Measurements from ENCODE around the gene SBK3.

The SBK3 gene

GRCh38 chr19:55545443-55545842 is at the start of gene SBK3:
Gene SBK3 (minus strand): TSS chr19:55545543. CDS start chr19:55545543, 0 bp downstream.
- Histone ChIP-seq H3K27ac (peak within 1 kb of the TSS; percentile 95), H3K27me3 (no peaks in the 10 kb centered on the region), H3K9ac (peak within 1 kb of the TSS; percentile 81), H3K4me2 (peak within 1 kb of the TSS; percentile 85), H3K4me3 (peak within 1 kb of the TSS; percentile 47; the same call in 1 of the 2 replicates), H3K4me1 (peaks cover 61% of the 10 kb centered on the region), H3K36me3 (no peaks in the 10 kb centered on the region), H3K9me3 (no peaks in the 10 kb centered on the region), H4K20me1 (no peaks in the 10 kb centered on the region)
- no peak for TF ChIP-seq Cebpa-rat (IDR thresholded peaks at IDR 0.05)

- Histone ChIP-seq H3K4me2 (no peak overlapping the region), H3K27ac (no peak overlapping the region), H3K9me3 (peaks cover 14% of the 10 kb centered on the region; the same call in 1 of the 2 replicates), H3K4me1 (peaks cover 6% of the 10 kb centered on the region), H4K20me1 (no peaks in the 10 kb centered on the region), H3K9ac (no peak overlapping the region), H3K4me3 (no peak overlapping the region), H3K27me3 (no peaks in the 10 kb centered on the region), H3K36me3 (peaks cover 70% of the 10 kb centered on the region)
- no peak for TF ChIP-seq Cebpa-rat (IDR thresholded peaks at IDR 0.05)
Measured at GRCh38 chr19:55593096-55593772, 47.9 kb upstream of the SBK3 start.

- Histone ChIP-seq H3K27ac (no peak overlapping the region), H3K9me3 (peaks cover 14% of the 10 kb centered on the region; the same call in 1 of the 2 replicates), H3K36me3 (peaks cover 63% of the 10 kb centered on the region), H3K9ac (no peak overlapping the region), H4K20me1 (no peaks in the 10 kb centered on the region), H3K27me3 (no peaks in the 10 kb centered on the region), H3K4me3 (no peak overlapping the region), H3K4me2 (no peak overlapping the region), H3K4me1 (peaks cover 9% of the 10 kb centered on the region)
- no peak for TF ChIP-seq Cebpa-rat (IDR thresholded peaks at IDR 0.05)
Measured at GRCh38 chr19:55592391-55593090, 47.2 kb upstream of the SBK3 start.

- Histone ChIP-seq H3K27ac (no peak overlapping the region), H3K4me3 (no peak overlapping the region), H3K4me1 (peaks cover 18% of the 10 kb centered on the region), H3K27me3 (no peaks in the 10 kb centered on the region), H3K4me2 (no peak overlapping the region), H3K9ac (no peak overlapping the region), H3K9me3 (peaks cover 14% of the 10 kb centered on the region; the same call in 1 of the 2 replicates), H3K36me3 (peaks cover 54% of the 10 kb centered on the region), H4K20me1 (no peaks in the 10 kb centered on the region)
- no peak for TF ChIP-seq Cebpa-rat (IDR thresholded peaks at IDR 0.05)
Measured at GRCh38 chr19:55591555-55591954, 46.2 kb upstream of the SBK3 start.

- peaks cover 7% of the 10 kb centered on the region; the same call in 1 of the 2 replicates for H3K9me3 ChIP-seq
- H3K4me2 ChIP-seq: no peak overlapping the region
- H3K36me3 ChIP-seq: peaks cover 44% of the 10 kb centered on the region
- no peak overlapping the region for H3K4me3 ChIP-seq
- H3K27ac ChIP-seq: no peak overlapping the region
- no peak overlapping the region for H3K9ac ChIP-seq
- peaks cover 26% of the 10 kb centered on the region for H3K4me1 ChIP-seq
- TF ChIP-seq Cebpa-rat (IDR thresholded peaks at IDR 0.05): no peak
- no peaks in the 10 kb centered on the region for H3K27me3 ChIP-seq
- no peaks in the 10 kb centered on the region for H4K20me1 ChIP-seq
Measured at GRCh38 chr19:55590617-55591016, 45.3 kb upstream of the SBK3 start.

GRCh38 chr19:55590109-55590508 is 44.8 kb upstream of the SBK3 start:
- Histone ChIP-seq H3K9me3 (peaks cover 2% of the 10 kb centered on the region; the same call in 1 of the 2 replicates), H4K20me1 (no peaks in the 10 kb centered on the region), H3K4me3 (no peak overlapping the region), H3K27me3 (no peaks in the 10 kb centered on the region), H3K4me1 (peaks cover 30% of the 10 kb centered on the region), H3K4me2 (no peak overlapping the region), H3K27ac (no peak overlapping the region), H3K9ac (no peak overlapping the region), H3K36me3 (peaks cover 39% of the 10 kb centered on the region)
- no peak for TF ChIP-seq Cebpa-rat (IDR thresholded peaks at IDR 0.05)

- no peaks in the 10 kb centered on the region for H4K20me1 ChIP-seq
Measured at GRCh38 chr19:55588738-55589137, 43.4 kb upstream of the SBK3 start.

GRCh38 chr19:55586976-55587668 is 41.8 kb upstream of the SBK3 start:
- Histone ChIP-seq H3K4me1 (peaks cover 38% of the 10 kb centered on the region), H3K9me3 (no peaks in the 10 kb centered on the region), H3K36me3 (peaks cover 11% of the 10 kb centered on the region), H4K20me1 (no peaks in the 10 kb centered on the region), H3K4me3 (peak overlapping the region; percentile 62), H3K27ac (peak overlapping the region; percentile 97), H3K27me3 (no peaks in the 10 kb centered on the region), H3K9ac (peak overlapping the region; percentile 66), H3K4me2 (peak overlapping the region; percentile 93)
- TF ChIP-seq Cebpa-rat (IDR thresholded peaks at IDR 0.05): no peak

More at GRCh38 chr19:55588738-55589137, 43.4 kb upstream of the SBK3 start:
- H3K27me3 ChIP-seq: no peaks in the 10 kb centered on the region
- no peak overlapping the region for H3K4me3 ChIP-seq
- H3K9ac ChIP-seq: no peak overlapping the region
- H3K4me1 ChIP-seq: peaks cover 38% of the 10 kb centered on the region
- H3K4me2 ChIP-seq: no peak overlapping the region
- no peak overlapping the region for H3K27ac ChIP-seq
- H3K9me3 ChIP-seq: no peaks in the 10 kb centered on the region
- no peak for TF ChIP-seq Cebpa-rat (IDR thresholded peaks at IDR 0.05)
- peaks cover 28% of the 10 kb centered on the region for H3K36me3 ChIP-seq

GRCh38 chr19:55585658-55586339 is 40.5 kb upstream of the SBK3 start:
- H3K27me3 ChIP-seq: no peaks in the 10 kb centered on the region
- no peaks in the 10 kb centered on the region for H4K20me1 ChIP-seq
- no peaks in the 10 kb centered on the region for H3K36me3 ChIP-seq
- peak overlapping the region; percentile 80 for H3K9ac ChIP-seq
- H3K27ac ChIP-seq: peak overlapping the region; percentile 97
- peak overlapping the region; percentile 62 for H3K4me3 ChIP-seq
- H3K4me1 ChIP-seq: peaks cover 50% of the 10 kb centered on the region
- H3K9me3 ChIP-seq: no peaks in the 10 kb centered on the region
- TF ChIP-seq Cebpa-rat (IDR thresholded peaks at IDR 0.05): no peak
- H3K4me2 ChIP-seq: peak overlapping the region; percentile 93

Measured in BLaER1 (cell line).